GM11168 (cell line): ENCODE data around the gene FSTL4.

ENCODE experiments used
- in situ Hi-C: fragments of 300-500 bp; cut with MboI; formaldehyde crosslinking; loops from one replicate; pipeline ENCODE4 v1.12.0; 2022; ENCODE audit warnings: low sequenced_read_pairs; ENCODE audit not compliant: unreplicated experiment

The FSTL4 gene

GRCh38 chr5:133439859-133440258, 172.5 kb downstream of the FSTL4 start:
- in situ Hi-C loops: no loop called here

- in situ Hi-C loops: no loop called here
Observed at GRCh38 chr5:133438487-133438886, 173.9 kb downstream of the FSTL4 start.

GRCh38 chr5:133434336-133434735, 178.0 kb downstream of the FSTL4 start:
- in situ Hi-C loops: no loop called here

- in situ Hi-C loops: no loop called here
Observed at GRCh38 chr5:133433641-133434040, 178.7 kb downstream of the FSTL4 start.

GRCh38 chr5:133432956-133433532, 179.3 kb downstream of the FSTL4 start:
- in situ Hi-C loops: no loop called here

GRCh38 chr5:133431326-133431865, 180.9 kb downstream of the FSTL4 start:
- in situ Hi-C loops: no loop called here

- in situ Hi-C loops: no loop called here
Observed at GRCh38 chr5:133430095-133430494, 182.2 kb downstream of the FSTL4 start.

- in situ Hi-C loops: loop anchor here (10.0 kb wide), 1 partner anchor 516 kb away; no protein-coding TSS in a partner anchor
Observed at GRCh38 chr5:133429046-133429445, 183.3 kb downstream of the FSTL4 start.

GRCh38 chr5:133428072-133428660, 184.2 kb downstream of the FSTL4 start:
- in situ Hi-C loops: loop anchor here (10.0 kb wide), 1 partner anchor 517 kb away; no protein-coding TSS in a partner anchor

- in situ Hi-C loops: loop anchor here (10.0 kb wide), 1 partner anchor 518 kb away; no protein-coding TSS in a partner anchor
Observed at GRCh38 chr5:133427121-133427777, 185.1 kb downstream of the FSTL4 start.

GRCh38 chr5:133426264-133426663, 186.1 kb downstream of the FSTL4 start:
- in situ Hi-C loops: loop anchor here (10.0 kb wide), 1 partner anchor 519 kb away; no protein-coding TSS in a partner anchor

GRCh38 chr5:133425764-133426163, 186.6 kb downstream of the FSTL4 start:
- in situ Hi-C loops: loop anchor here (10.0 kb wide), 1 partner anchor 519 kb away; no protein-coding TSS in a partner anchor

- in situ Hi-C loops: loop anchor here (10.0 kb wide), 1 partner anchor 520 kb away; no protein-coding TSS in a partner anchor
Observed at GRCh38 chr5:133425222-133425621, 187.1 kb downstream of the FSTL4 start.

GRCh38 chr5:133423618-133424282, 188.6 kb downstream of the FSTL4 start:
- in situ Hi-C loops: loop anchor here (10.0 kb wide), 1 partner anchor 521 kb away; no protein-coding TSS in a partner anchor

- in situ Hi-C loops: loop anchor here (10.0 kb wide), 1 partner anchor 522 kb away; no protein-coding TSS in a partner anchor
Observed at GRCh38 chr5:133423011-133423617, 189.2 kb downstream of the FSTL4 start.

GRCh38 chr5:133421806-133422205, 190.5 kb downstream of the FSTL4 start:
- in situ Hi-C loops: loop anchor here (10.0 kb wide), 1 partner anchor 523 kb away; no protein-coding TSS in a partner anchor

- in situ Hi-C loops: loop anchor here (10.0 kb wide), 1 partner anchor 523 kb away; no protein-coding TSS in a partner anchor
Observed at GRCh38 chr5:133421394-133421793, 190.9 kb downstream of the FSTL4 start.

GRCh38 chr5:133420440-133421301, 191.7 kb downstream of the FSTL4 start:
- in situ Hi-C loops: loop anchor here (10.0 kb wide), 1 partner anchor 524 kb away; no protein-coding TSS in a partner anchor

GRCh38 chr5:133415906-133416305, 196.4 kb downstream of the FSTL4 start:
- in situ Hi-C loops: no loop called here
